Caco-2 (cell line): ENCODE data around the gene JDP2. TPM values are rescaled to one million over a fixed set of nuclear protein-coding genes. Genes with fewer than 3 reads are reported as not detected.

Source experiments
- Bru-seq: library from RNA; stranded (reverse); fragments of 400-500 nt; gene quantifications from one replicate; lab custom pipeline; 2021; lab: Mats Ljungman, UMichigan
- BruChase-seq, 2 experiments: library from RNA; stranded (reverse); fragments of 400-500 nt; gene quantifications; one replicate each; lab custom pipeline; 2021; lab: Mats Ljungman, UMichigan
- BruUV-seq: library from RNA; stranded (reverse); fragments of 400-500 nt; replicated peaks from 2 replicates; lab custom pipeline; 2021; lab: Mats Ljungman, UMichigan
- CTCF ChIA-PET: fragments of 300-600 bp; sonication (Branson Sonifier 250); formaldehyde crosslinking; loops from one replicate; lab custom pipeline; 2022; ENCODE audit warnings: antibody characterized with exemption; lab: Charles Lee
- POLR2A ChIA-PET: fragments of 300-600 bp; sonication (Branson Sonifier 250); formaldehyde crosslinking; loops from one replicate; lab custom pipeline; 2022; ENCODE audit warnings: antibody characterized with exemption; lab: Charles Lee
- DNase-seq, 2 experiments: peaks; one replicate each; pipeline versions ENCODE4 v3.0.0 to v3.0.0-alpha.2; 2020 to 2022
- H3K27me3 ChIP-seq: replicated peaks from 2 replicates; pipeline ENCODE4 v1.6.0; 2011; ENCODE audit warnings: low read length; ENCODE audit not compliant: control insufficient read depth, insufficient read depth
- H3K36me3 ChIP-seq: 2 replicates; pipeline ENCODE4 v1.5.1; 2011; ENCODE audit warnings: low read length; ENCODE audit not compliant: control insufficient read depth, insufficient read depth
- H3K4me1 ChIP-seq: fragments of 250-450 bp; sonication (Bioruptor Pico); 2 replicates; pipeline ENCODE4 v1.5.1; 2020; ENCODE audit warnings: mild to moderate bottlenecking
- H3K4me3 ChIP-seq: 2 replicates; pipeline ENCODE4 v1.5.1; 2011; ENCODE audit warnings: low read depth, mild to moderate bottlenecking, control low read depth, low read length
- H3K9me3 ChIP-seq: fragments of 250-450 bp; sonication (Bioruptor Pico); 2 replicates; pipeline ENCODE4 v1.5.1; 2020; ENCODE audit warnings: mild to moderate bottlenecking, moderate library complexity
- H3K27ac Mint-ChIP-seq: one replicate; pipeline ENCODE4 v1.8.0; 2022; ENCODE audit warnings: mixed read lengths; ENCODE audit not compliant: unreplicated experiment
- H3K27me3 Mint-ChIP-seq: one replicate; pipeline ENCODE4 v1.8.0; 2022; ENCODE audit warnings: mixed read lengths; ENCODE audit not compliant: insufficient read depth, unreplicated experiment
- H3K36me3 Mint-ChIP-seq: one replicate; pipeline ENCODE4 v1.8.0; 2022; ENCODE audit warnings: mild to moderate bottlenecking, mixed read lengths; ENCODE audit not compliant: insufficient read depth, unreplicated experiment
- H3K4me1 Mint-ChIP-seq: one replicate; pipeline ENCODE4 v1.8.0; 2022; ENCODE audit warnings: low read depth, mixed read lengths; ENCODE audit not compliant: unreplicated experiment
- H3K4me3 Mint-ChIP-seq: one replicate; pipeline ENCODE4 v1.8.0; 2022; ENCODE audit warnings: mild to moderate bottlenecking, moderate library complexity, mixed read lengths; ENCODE audit not compliant: unreplicated experiment
- H3K9me3 Mint-ChIP-seq: one replicate; pipeline ENCODE4 v1.8.0; 2022; ENCODE audit warnings: mixed read lengths; ENCODE audit not compliant: unreplicated experiment
- intact Hi-C: fragments of 100-400 bp; cut with micrococcal nuclease; formaldehyde crosslinking; loops from one replicate; pipeline ENCODE4 v1.10.0; 2022; ENCODE audit not compliant: unreplicated experiment
- long read RNA-seq: library from polyadenylated mRNA; stranded (forward); transcript quantifications from one replicate; pipeline ENCODE4 v2.0.0, GENCODE V29; 2022
- total RNA-seq: library from RNA; stranded (reverse); gene quantifications from 2 replicates; pipeline ENCODE4 v1.2.3, GENCODE V29; 2022
- TF ChIP-seq, protein P1 (sequence below), 2 experiments: fragments of 200-600 bp in 1 of 2; IDR thresholded peaks; 1 replicate in 1 of 2; 2 replicates in 1 of 2; pipeline versions ENCODE4 v1.5.1 to v1.8.0; 2011 to 2022; ENCODE audit warnings: antibody characterized with exemption in 1 of 2, control low read depth in 1 of 2, inconsistent platforms in 1 of 2, low read depth in 1 of 2, low read length in 1 of 2, mild to moderate bottlenecking in 1 of 2, moderate library complexity in 1 of 2; ENCODE audit not compliant: insufficient read depth in 1 of 2, severe bottlenecking in 1 of 2, unreplicated experiment in 1 of 2

JDP2 gene, protein sequence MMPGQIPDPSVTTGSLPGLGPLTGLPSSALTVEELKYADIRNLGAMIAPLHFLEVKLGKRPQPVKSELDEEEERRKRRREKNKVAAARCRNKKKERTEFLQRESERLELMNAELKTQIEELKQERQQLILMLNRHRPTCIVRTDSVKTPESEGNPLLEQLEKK
- 95.7 TPM in 2 replicates for total RNA-seq
- percentile 92 among the genes with signal in this experiment for Bru-seq, nascent RNA
- percentile 83 among the genes with signal in this experiment for BruChase-seq, experiment 1, labeled RNA remaining after a 2-hour chase
- BruChase-seq, experiment 2, labeled RNA remaining after a 6-hour chase, result percentile 82 among the genes with signal in this experiment
- long read RNA-seq, full-length matches to known transcripts, result 41 of 66 reads
- long read RNA-seq, partial matches to known transcripts, result 4 of 66 reads
- long read RNA-seq, other reads (novel, unspliced or antisense), result 21 of 66 reads

DNA sequence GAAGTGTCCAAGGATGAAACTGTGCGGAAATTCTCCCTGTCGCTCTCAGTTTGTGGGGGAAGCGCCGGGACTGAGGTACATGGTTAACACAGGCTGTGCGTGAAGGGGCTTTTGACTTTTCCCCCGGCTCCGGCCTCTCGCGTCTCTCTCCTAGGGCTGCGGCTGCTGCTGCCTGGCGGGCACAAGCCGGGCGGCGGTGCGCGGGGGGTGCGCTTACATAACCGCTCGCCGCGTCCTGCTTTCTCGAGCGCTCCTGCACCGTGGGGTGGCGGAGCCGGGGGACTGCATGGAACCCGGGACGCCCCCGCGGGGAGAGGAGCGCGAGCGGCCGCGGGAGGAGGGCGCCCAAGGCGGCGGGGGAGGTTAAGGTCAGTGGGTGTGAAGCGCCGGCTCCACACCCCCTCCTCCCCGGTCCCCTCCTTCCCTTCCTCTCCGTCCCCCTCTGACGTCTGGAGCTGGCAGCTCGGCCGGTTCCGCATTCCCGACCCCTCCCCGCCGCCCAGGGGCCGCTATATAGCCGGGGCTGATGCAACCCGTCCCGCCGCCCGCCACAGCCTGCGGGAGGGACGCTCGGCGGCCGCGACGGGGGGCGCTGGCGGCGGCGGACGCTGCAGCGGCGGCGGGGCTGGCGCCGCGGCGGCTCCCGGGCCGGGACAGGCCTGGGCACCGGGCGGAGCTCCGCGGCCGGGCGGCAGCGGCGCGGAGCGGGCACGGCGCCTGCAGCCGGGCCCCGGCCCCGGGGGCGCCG, at the start of gene JDP2:
Gene JDP2, plus strand, starts transcription at position 541 of the 748 bp plus-strand sequence. CDS start 9,899 bp downstream, outside the sequence.
- no peaks in the 10 kb centered on the region for H3K27me3 ChIP-seq
- no peaks in the 10 kb centered on the region for H3K9me3 Mint-ChIP-seq
- TF ChIP-seq, protein P1, sequence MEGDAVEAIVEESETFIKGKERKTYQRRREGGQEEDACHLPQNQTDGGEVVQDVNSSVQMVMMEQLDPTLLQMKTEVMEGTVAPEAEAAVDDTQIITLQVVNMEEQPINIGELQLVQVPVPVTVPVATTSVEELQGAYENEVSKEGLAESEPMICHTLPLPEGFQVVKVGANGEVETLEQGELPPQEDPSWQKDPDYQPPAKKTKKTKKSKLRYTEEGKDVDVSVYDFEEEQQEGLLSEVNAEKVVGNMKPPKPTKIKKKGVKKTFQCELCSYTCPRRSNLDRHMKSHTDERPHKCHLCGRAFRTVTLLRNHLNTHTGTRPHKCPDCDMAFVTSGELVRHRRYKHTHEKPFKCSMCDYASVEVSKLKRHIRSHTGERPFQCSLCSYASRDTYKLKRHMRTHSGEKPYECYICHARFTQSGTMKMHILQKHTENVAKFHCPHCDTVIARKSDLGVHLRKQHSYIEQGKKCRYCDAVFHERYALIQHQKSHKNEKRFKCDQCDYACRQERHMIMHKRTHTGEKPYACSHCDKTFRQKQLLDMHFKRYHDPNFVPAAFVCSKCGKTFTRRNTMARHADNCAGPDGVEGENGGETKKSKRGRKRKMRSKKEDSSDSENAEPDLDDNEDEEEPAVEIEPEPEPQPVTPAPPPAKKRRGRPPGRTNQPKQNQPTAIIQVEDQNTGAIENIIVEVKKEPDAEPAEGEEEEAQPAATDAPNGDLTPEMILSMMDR (IDR thresholded peaks at IDR 0.05; ENCODE audit: insufficient read depth in 1 of 2, low read depth in 1 of 2, low read length in 1 of 2, severe bottlenecking in 1 of 2, unreplicated experiment in 1 of 2), result peak in 1 of 2 experiments; percentile 34
- H3K4me3 ChIP-seq, result peak within 1 kb of the TSS; percentile 84
- H3K4me3 Mint-ChIP-seq, result peak within 1 kb of the TSS; percentile 83
- no peaks in the 10 kb centered on the region; the same call in 1 of the 2 replicates for H3K36me3 ChIP-seq
- TSS peak; percentile 68 for BruUV-seq
- H3K27ac Mint-ChIP-seq, result peak within 1 kb of the TSS; percentile 67
- peaks cover 18% of the 10 kb centered on the region for H3K4me1 Mint-ChIP-seq
- no peaks in the 10 kb centered on the region for H3K27me3 Mint-ChIP-seq
- DNase-seq, result peak; percentile 93 to 96
- POLR2A ChIA-PET, result interaction anchor here (0.5 to 1.6 kb wide), 10 partner anchors 8 to 179 kb away, joined by 3 to 8 read pairs (median 4); no protein-coding TSS in a partner anchor
- H3K36me3 Mint-ChIP-seq, result peaks cover 15% of the 10 kb centered on the region
- CTCF ChIA-PET, result interaction anchor here (0.6 to 1.1 kb wide), 6 partner anchors 9 to 554 kb away, joined by 3 to 7 read pairs (median 4); partner anchors contain the start of gene TGFB3
- 0 out of 2 replicates have a peak, but pooled peaks cover 9% of the 10 kb centered on the region for H3K9me3 ChIP-seq
- intact Hi-C loops, result loop anchor here (1.0 to 5.0 kb wide), 3 partner anchors 50 to 120 kb away; no protein-coding TSS in a partner anchor
- peaks cover 19% of the 10 kb centered on the region for H3K4me1 ChIP-seq

DNA sequence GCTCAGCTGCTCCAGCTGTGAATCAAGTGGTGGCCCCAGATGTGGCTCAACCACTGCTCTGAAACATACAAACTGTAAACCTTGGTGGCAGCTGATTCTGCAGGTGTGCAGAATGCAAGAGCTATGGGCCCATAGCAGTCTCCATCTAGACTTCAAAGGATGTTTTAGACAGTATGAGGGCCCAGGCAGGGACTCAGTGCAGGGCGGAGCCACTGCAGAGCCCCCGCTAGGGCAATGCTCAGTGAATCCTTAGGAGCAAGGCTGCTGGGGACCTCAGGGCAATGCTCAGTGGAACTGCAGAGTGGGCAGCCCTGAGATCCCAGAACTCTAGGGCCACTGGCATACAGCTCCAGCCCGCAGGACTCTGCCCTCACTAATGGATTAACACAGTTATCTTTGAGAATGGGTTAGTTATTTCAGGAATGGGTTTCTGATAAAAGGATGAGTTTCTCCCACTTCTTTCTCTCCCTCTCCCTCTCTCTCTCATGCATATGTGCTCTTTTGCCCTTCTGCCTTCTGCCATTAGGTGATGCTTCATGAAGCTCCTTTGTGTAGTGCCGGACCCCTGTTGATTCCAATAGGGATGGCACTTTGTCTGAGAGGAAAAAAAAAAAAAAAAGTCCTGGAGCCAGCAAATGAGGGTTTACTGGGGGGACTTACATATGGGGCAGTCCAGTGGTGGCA, 48.4 kb upstream of the JDP2 start:
- ChIA-PET POLR2A (interaction anchor here (1.2 kb wide), 1 partner anchor 17 kb away, joined by 4 read pairs; no protein-coding TSS in a partner anchor), CTCF (interaction anchor here (2.1 kb wide), 1 partner anchor 181 kb away, joined by 6 read pairs; no protein-coding TSS in a partner anchor)
- H3K36me3 Mint-ChIP-seq, result no peaks in the 10 kb centered on the region
- H3K27me3 Mint-ChIP-seq, result no peaks in the 10 kb centered on the region
- H3K4me1 Mint-ChIP-seq, result peaks cover 53% of the 10 kb centered on the region
- peak overlapping the region; percentile 2 for H3K4me3 Mint-ChIP-seq
- TF ChIP-seq, protein P1 (IDR thresholded peaks at IDR 0.05; ENCODE audit: insufficient read depth in 1 of 2, low read depth in 1 of 2, low read length in 1 of 2, severe bottlenecking in 1 of 2, unreplicated experiment in 1 of 2), result no peak
- no peak for DNase-seq
- intact Hi-C loops, result loop anchor here (5.0 kb wide), 1 partner anchor 48 kb away; the partner anchor contains the start of gene JDP2
- BruUV-seq, result no TSS peak
- Histone ChIP-seq H3K36me3 (no peaks in the 10 kb centered on the region), H3K27me3 (no peaks in the 10 kb centered on the region), H3K9me3 (no peaks in the 10 kb centered on the region), H3K4me3 (no peak overlapping the region), H3K4me1 (peaks cover 41% of the 10 kb centered on the region)
- H3K27ac Mint-ChIP-seq, result peak overlapping the region; percentile 81
- H3K9me3 Mint-ChIP-seq, result peaks cover 9% of the 10 kb centered on the region
